ENCODE measurements around the gene ZNF33B. TPM values are rescaled to one million over a fixed set of nuclear protein-coding genes. Genes with fewer than 3 reads are reported as not detected.

Gene ZNF33B
- total RNA-seq, 2 donors from 2014 or later, result 19.5 to 25.1 TPM

GRCh38 chr10:42544945-42545344 is 93.4 kb downstream of the ZNF33B start:
- no peak for DNase-seq
- no peak overlapping the region for H3K27ac ChIP-seq
- H3K4me3 ChIP-seq, result no peak overlapping the region
- H3K9ac ChIP-seq (ENCODE audit: low read depth in 2 of 2, low read length in 2 of 2), result no peak overlapping the region
- no peaks in the 10 kb centered on the region for H3K4me1 ChIP-seq
- no peaks in the 10 kb centered on the region for H3K36me3 ChIP-seq
- H3K9me3 ChIP-seq, result no peaks in the 10 kb centered on the region
- intact Hi-C loops (cut with DNase I), result no loop called here
- H3K27me3 ChIP-seq, result no peaks in the 10 kb centered on the region
- TF ChIP-seq CTCF (IDR thresholded peaks at IDR 0.05), result no peak

GRCh38 chr10:42543840-42544372 is 94.5 kb downstream of the ZNF33B start:
- H3K27me3 ChIP-seq, result no peaks in the 10 kb centered on the region
- H3K9me3 ChIP-seq, result no peaks in the 10 kb centered on the region
- H3K36me3 ChIP-seq, result no peaks in the 10 kb centered on the region
- no peak for DNase-seq
- H3K4me1 ChIP-seq, result no peaks in the 10 kb centered on the region
- intact Hi-C loops (cut with DNase I), result no loop called here
- H3K4me3 ChIP-seq, result no peak overlapping the region
- H3K9ac ChIP-seq (ENCODE audit: low read depth in 2 of 2, low read length in 2 of 2), result no peak overlapping the region
- no peak for TF ChIP-seq CTCF (IDR thresholded peaks at IDR 0.05)
- no peak overlapping the region for H3K27ac ChIP-seq

Other genes starting within 250 kb of the ZNF33B start
- 10 to 100 TPM; 11.4 to 14.6 TPM for gene BMS1, start 144.2 kb upstream of the ZNF33B start, total RNA-seq

Measured in colonic mucosa (tissue), 4 donors.